Measurements from ENCODE around the gene SORBS1. TPM values are rescaled to one million over a fixed set of nuclear protein-coding genes. Genes with fewer than 3 reads are reported as not detected.

Gene SORBS1
- total and polyA plus RNA-seq, 2 of the 13 experiments (the other 11 are each of a cell fraction or from before 2014, with no cell fraction given), result 16.8 to 39.8 TPM

GRCh38 chr10:95312257-95312656 lies 248.9 kb downstream of the SORBS1 start:
- in situ Hi-C loops (cut with HindIII; ENCODE audit: extremely low pct_ligation_motif_present, low pct_unique_long_range_greater_than_20kb), result no loop called here
- POLR2A ChIA-PET, result no interaction called here
- Histone ChIP-seq H3K27ac (ENCODE audit: extremely low read length, insufficient read depth, low read length) (no peak overlapping the region), H3K9ac (ENCODE audit: insufficient read depth, low read depth, low read length) (no peak overlapping the region), H3K79me2 (ENCODE audit: insufficient read depth, low read length) (no peaks in the 10 kb centered on the region), H3K9me3 (ENCODE audit: low read length) (no peaks in the 10 kb centered on the region), H2AFZ (ENCODE audit: low read length) (no peak overlapping the region), H4K20me1 (ENCODE audit: insufficient read depth, low read length) (no peaks in the 10 kb centered on the region), H3K36me3 (replicated peaks in 1 of 2; ENCODE audit: control insufficient read depth in 1 of 2, insufficient read depth in 2 of 2, low read length in 2 of 2) (peaks cover 10 to 27% of the 10 kb centered on the region in 2 experiments), H3K4me2 (ENCODE audit: low read depth, low read length) (no peak overlapping the region), H3K4me3 (replicated peaks in 1 of 3; ENCODE audit: insufficient read depth in 1 of 3, low read depth in 2 of 3, low read length in 3 of 3) (no peak overlapping the region), H3K27me3 (ENCODE audit: control insufficient read depth in 1 of 2, insufficient read depth in 2 of 2, low read length in 2 of 2) (no peaks in the 10 kb centered on the region), H3K4me1 (ENCODE audit: insufficient read depth, low read length) (peaks cover 45% of the 10 kb centered on the region)
- CTCF ChIA-PET (ENCODE audit: low intra/inter-chr PET ratio, low total read pairs), result no interaction called here
- ATAC-seq (no peak), DNase-seq (ENCODE audit: low spot score) (no peak), FAIRE-seq (no peak)
- no TSS peak for BruUV-seq (replicated peaks)
- intact Hi-C loops (cut with micrococcal nuclease; ENCODE audit: unreplicated experiment), result no loop called here
- whole genome bisulfite sequencing (ENCODE audit: low lambda C conversion rate), result 96% methylated on average over 6 of the region's 6 CpGs
- TF ChIP-seq KLF12 (CRISPR knock-in tag; IDR thresholded peaks at IDR 0.05; ENCODE audit: borderline replicate concordance), result no peak
- no peak for TF ChIP-seq MIXL1 (CRISPR knock-in tag; IDR thresholded peaks at IDR 0.05)
- no peak for TF ChIP-seq ZSCAN20 (CRISPR knock-in tag; IDR thresholded peaks at IDR 0.05; ENCODE audit: borderline replicate concordance)
- no peak for TF ChIP-seq SRF (IDR thresholded peaks at IDR 0.05; ENCODE audit: low read depth, low read length)
- TF ChIP-seq MAF1 (CRISPR knock-in tag; IDR thresholded peaks at IDR 0.05; ENCODE audit: borderline replicate concordance), result no peak
- no peak for TF ChIP-seq NFATC3 (CRISPR knock-in tag; IDR thresholded peaks at IDR 0.05)

- Histone ChIP-seq H3K4me3 (replicated peaks in 1 of 3; ENCODE audit: insufficient read depth in 1 of 3, low read depth in 2 of 3, low read length in 3 of 3) (no peak overlapping the region), H3K27ac (ENCODE audit: extremely low read length, insufficient read depth, low read length) (no peak overlapping the region), H3K27me3 (ENCODE audit: control insufficient read depth in 1 of 2, insufficient read depth in 2 of 2, low read length in 2 of 2) (no peaks in the 10 kb centered on the region), H3K4me1 (ENCODE audit: insufficient read depth, low read length) (peaks cover 54% of the 10 kb centered on the region), H3K36me3 (replicated peaks in 1 of 2; ENCODE audit: control insufficient read depth in 1 of 2, insufficient read depth in 2 of 2, low read length in 2 of 2) (peaks cover 8 to 20% of the 10 kb centered on the region in 2 experiments; a peak in 4 of 5 replicates), H3K9ac (ENCODE audit: insufficient read depth, low read depth, low read length) (no peak overlapping the region), H4K20me1 (ENCODE audit: insufficient read depth, low read length) (no peaks in the 10 kb centered on the region), H3K79me2 (ENCODE audit: insufficient read depth, low read length) (no peaks in the 10 kb centered on the region), H3K4me2 (ENCODE audit: low read depth, low read length) (no peak overlapping the region), H2AFZ (ENCODE audit: low read length) (no peak overlapping the region), H3K9me3 (ENCODE audit: low read length) (no peaks in the 10 kb centered on the region)
- CTCF ChIA-PET (ENCODE audit: low intra/inter-chr PET ratio, low total read pairs), result no interaction called here
- WGBS (ENCODE audit: low lambda C conversion rate), result 43% methylated on average over 1 of the region's 1 CpG
- POLR2A ChIA-PET, result no interaction called here
- ATAC-seq (no peak), DNase-seq (ENCODE audit: low spot score) (no peak), FAIRE-seq (no peak)
- intact Hi-C loops (cut with micrococcal nuclease; ENCODE audit: unreplicated experiment), result loop anchor here (1.0 kb wide), 1 partner anchor 16 kb away; no protein-coding TSS in a partner anchor
- in situ Hi-C loops (cut with HindIII; ENCODE audit: extremely low pct_ligation_motif_present, low pct_unique_long_range_greater_than_20kb), result no loop called here
- BruUV-seq (replicated peaks), result no TSS peak
- no peak for TF ChIP-seq ZNF17 (CRISPR knock-in tag; IDR thresholded peaks at IDR 0.05)
- TF ChIP-seq E2F2 (CRISPR knock-in tag; IDR thresholded peaks at IDR 0.05; ENCODE audit: borderline replicate concordance), result no peak
- TF ChIP-seq FOXK2 (IDR thresholded peaks at IDR 0.05), result no peak
- no peak for TF ChIP-seq SOX13 (IDR thresholded peaks at IDR 0.05)
- no peak for TF ChIP-seq SOX13 (CRISPR knock-in tag; conservative IDR thresholded peaks at IDR 0.05 in 1 of 2, IDR thresholded peaks at IDR 0.05 in 1 of 2)
- TF ChIP-seq ZNF18 (CRISPR knock-in tag; IDR thresholded peaks at IDR 0.05; ENCODE audit: insufficient replicate concordance), result no peak
- no peak for TF ChIP-seq ZMYM4 (CRISPR knock-in tag; IDR thresholded peaks at IDR 0.05)
- no peak for TF ChIP-seq ZFY (CRISPR knock-in tag; IDR thresholded peaks at IDR 0.05)
- TF ChIP-seq ZNF577 (CRISPR knock-in tag; IDR thresholded peaks at IDR 0.05; ENCODE audit: borderline replicate concordance, low read depth), result no peak
- no peak for TF ChIP-seq GMEB1 (CRISPR knock-in tag; IDR thresholded peaks at IDR 0.05; ENCODE audit: borderline replicate concordance)
- TF ChIP-seq NFYC (CRISPR knock-in tag; IDR thresholded peaks at IDR 0.05), result no peak
Measured at GRCh38 chr10:95309958-95310357, 251.2 kb downstream of the SORBS1 start.
